ENCODE data around the gene PPP3CB. TPM values are rescaled to one million over a fixed set of nuclear protein-coding genes. Genes with fewer than 3 reads are reported as not detected.

Gene PPP3CB
- total RNA-seq, 2 donors from 2014 or later = 26.5 to 34.2 TPM

GRCh38 chr10:73497623-73498022 is 1.8 kb upstream of the PPP3CB start:
- intact Hi-C loops (cut with DNase I) = loop anchor here (10.0 kb wide), 1 partner anchor 243 kb away; the partner anchor contains the start of gene MRPS16
- Histone ChIP-seq H3K4me1 (peaks cover 7% of the 10 kb centered on the region), H3K9me3 (no peaks in the 10 kb centered on the region), H3K36me3 (no peaks in the 10 kb centered on the region), H3K27ac (no peak overlapping the region), H3K9ac (ENCODE audit: low read depth in 2 of 2, low read length in 2 of 2) (no peak overlapping the region), H3K4me3 (no peak overlapping the region), H3K27me3 (no peaks in the 10 kb centered on the region)
- no peak for TF ChIP-seq CTCF (IDR thresholded peaks at IDR 0.05)
- DNase-seq = no peak

- Histone ChIP-seq H3K27ac (peak overlapping the region; percentile 99), H3K9ac (ENCODE audit: low read depth in 2 of 2, low read length in 2 of 2) (peak overlapping the region; percentile 97 to 98), H3K27me3 (no peaks in the 10 kb centered on the region), H3K4me3 (peak overlapping the region; percentile 69), H3K36me3 (no peaks in the 10 kb centered on the region), H3K9me3 (no peaks in the 10 kb centered on the region), H3K4me1 (peaks cover 7% of the 10 kb centered on the region)
- intact Hi-C loops (cut with DNase I) = loop anchor here (10.0 kb wide), 1 partner anchor 241 kb away; the partner anchor contains the start of gene MRPS16
- TF ChIP-seq CTCF (IDR thresholded peaks at IDR 0.05) = no peak
- peak; percentile 94 for DNase-seq
Observed at GRCh38 chr10:73495226-73495883, 469 bp downstream of the PPP3CB start.

- DNase-seq = no peak
- peak overlapping the region; percentile 69 for H3K4me3 ChIP-seq
- TF ChIP-seq CTCF (IDR thresholded peaks at IDR 0.05) = no peak
- H3K27me3 ChIP-seq = no peaks in the 10 kb centered on the region
- peak overlapping the region; percentile 97 to 98 for H3K9ac ChIP-seq (ENCODE audit: low read depth in 2 of 2, low read length in 2 of 2)
- H3K4me1 ChIP-seq = peaks cover 7% of the 10 kb centered on the region
- no peaks in the 10 kb centered on the region for H3K9me3 ChIP-seq
- no peaks in the 10 kb centered on the region for H3K36me3 ChIP-seq
- H3K27ac ChIP-seq = peak overlapping the region; percentile 99
- intact Hi-C loops (cut with DNase I) = loop anchor here (10.0 kb wide), 1 partner anchor 240 kb away; the partner anchor contains the start of gene MRPS16
Observed at GRCh38 chr10:73494877-73495225, 973 bp downstream of the PPP3CB start.

DNA sequence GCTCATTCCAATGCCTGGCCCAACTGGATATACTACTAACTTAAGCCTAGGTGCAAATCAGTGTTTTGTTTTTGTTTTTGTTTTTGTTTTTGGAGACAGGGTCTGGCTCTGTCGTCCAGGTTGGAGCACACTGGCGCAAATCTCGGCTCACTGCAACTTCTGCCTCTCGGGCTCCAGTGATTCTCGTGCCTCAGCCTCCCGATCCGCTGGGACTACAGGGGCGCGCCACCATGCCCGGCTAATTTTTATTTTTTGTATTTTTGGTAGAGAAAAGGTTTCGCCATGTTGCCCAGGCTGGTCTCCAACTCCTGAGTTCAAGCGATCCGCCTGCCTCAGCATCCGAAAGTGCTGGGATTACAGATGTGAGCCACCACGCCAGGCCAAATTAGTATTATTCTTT is 1.6 kb downstream of the PPP3CB start:
- Histone ChIP-seq H3K4me3 (peak overlapping the region; percentile 69), H3K36me3 (no peaks in the 10 kb centered on the region), H3K27me3 (no peaks in the 10 kb centered on the region), H3K9me3 (no peaks in the 10 kb centered on the region), H3K9ac (ENCODE audit: low read depth in 2 of 2, low read length in 2 of 2) (no peak overlapping the region), H3K27ac (no peak overlapping the region), H3K4me1 (peaks cover 7% of the 10 kb centered on the region)
- no peak for DNase-seq
- no peak for TF ChIP-seq CTCF (IDR thresholded peaks at IDR 0.05)
- intact Hi-C loops (cut with DNase I) = loop anchor here (10.0 kb wide), 1 partner anchor 239 kb away; the partner anchor contains the start of gene MRPS16

DNA sequence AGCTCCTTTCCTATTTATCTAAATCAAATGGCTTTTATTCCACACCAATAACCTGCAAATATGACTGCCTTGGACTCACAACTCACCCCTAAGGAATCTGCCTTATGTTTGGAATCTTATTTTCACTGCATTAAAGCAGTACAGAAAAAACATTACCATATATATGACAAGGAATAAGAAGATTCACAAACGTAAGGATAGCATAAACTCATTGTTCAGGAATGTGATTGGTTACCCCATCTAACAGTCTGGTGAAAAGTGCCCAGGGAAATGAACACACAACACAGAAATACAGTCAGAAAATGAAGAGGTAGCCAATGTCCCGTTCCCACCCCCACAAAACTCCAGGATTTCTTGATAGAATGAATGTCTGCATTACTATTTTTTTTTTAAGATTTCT is 2.0 kb downstream of the PPP3CB start:
- intact Hi-C loops (cut with DNase I) = loop anchor here (10.0 kb wide), 1 partner anchor 239 kb away; the partner anchor contains the start of gene MRPS16
- Histone ChIP-seq H3K9me3 (no peaks in the 10 kb centered on the region), H3K27ac (no peak overlapping the region), H3K27me3 (no peaks in the 10 kb centered on the region), H3K4me1 (peaks cover 7% of the 10 kb centered on the region), H3K36me3 (no peaks in the 10 kb centered on the region), H3K9ac (ENCODE audit: low read depth in 2 of 2, low read length in 2 of 2) (no peak overlapping the region), H3K4me3 (no peak overlapping the region)
- no peak for TF ChIP-seq CTCF (IDR thresholded peaks at IDR 0.05)
- no peak for DNase-seq
